Naive thymus-derived CD4-positive, alpha-beta T cell (primary cell): ENCODE measurements around the gene TIAM1. TPM values are rescaled to one million over a fixed set of nuclear protein-coding genes. Genes with fewer than 3 reads are reported as not detected.

Experiments used
- ATAC-seq: fragments of 150-1000 bp; cut with Tn5 transposase; 2 replicates; pipeline ENCODE4 v1.10.0; 2021; ENCODE audit warnings: mild to moderate bottlenecking, moderate library complexity
- CTCF ChIA-PET: fragments of 350-600 bp; sonication (Branson Sonifier 250); formaldehyde crosslinking; loops from one replicate; lab custom pipeline; 2021; ENCODE audit warnings: antibody characterized with exemption; lab: Charles Lee
- POLR2A ChIA-PET: fragments of 350-600 bp; sonication (Branson Sonifier 250); formaldehyde crosslinking; loops from one replicate; lab custom pipeline; 2021; ENCODE audit warnings: antibody characterized with exemption, inconsistent platforms; lab: Charles Lee
- DNase-seq, 9 donors: peaks; one replicate each; pipeline versions ENCODE4 v3.0.0 to v3.0.0-alpha.2; 2020 to 2022; ENCODE audit warnings: mixed read lengths in 1 of 9
- H3K27ac ChIP-seq: one replicate; pipeline ENCODE4 v1.7.0; 2013; ENCODE audit warnings: mild to moderate bottlenecking, low read depth, low read length, moderate library complexity
- H3K27me3 ChIP-seq, 2 donors: one replicate each; pipeline ENCODE4 v1.7.0; 2013; ENCODE audit warnings: low read length in 2 of 2, mild to moderate bottlenecking in 2 of 2, moderate library complexity in 2 of 2; ENCODE audit not compliant: control insufficient read depth in 2 of 2, insufficient read depth in 2 of 2
- H3K36me3 ChIP-seq, 3 experiments: 1 replicate in 2 of 3; 2 replicates in 1 of 3; pipeline ENCODE4 v1.7.0; 2013; ENCODE audit warnings: low read length in 3 of 3, mild to moderate bottlenecking in 3 of 3, moderate library complexity in 1 of 3; ENCODE audit not compliant: insufficient read depth in 3 of 3, control insufficient read depth in 2 of 3
- H3K4me1 ChIP-seq, 2 donors: one replicate each; pipeline ENCODE4 v1.7.0; 2013; ENCODE audit warnings: low read length in 2 of 2, mild to moderate bottlenecking in 2 of 2, moderate library complexity in 1 of 2; ENCODE audit not compliant: control insufficient read depth in 2 of 2, insufficient read depth in 2 of 2
- H3K4me3 ChIP-seq: 2 replicates; pipeline ENCODE4 v1.7.0; 2013; ENCODE audit warnings: mild to moderate bottlenecking, low read length
- H3K9me3 ChIP-seq, 3 experiments: 1 replicate in 2 of 3; 2 replicates in 1 of 3; pipeline ENCODE4 v1.7.0; 2013; ENCODE audit warnings: low read length in 3 of 3; ENCODE audit not compliant: control insufficient read depth in 2 of 3
- H3K27ac Mint-ChIP-seq, 9 donors: one replicate each; pipeline ENCODE4 v1.8.0; 2020 to 2022; ENCODE audit warnings: mixed read lengths in 9 of 9, mild to moderate bottlenecking in 8 of 9, moderate library complexity in 5 of 9, inconsistent platforms in 2 of 9
- H3K27me3 Mint-ChIP-seq, 5 donors: one replicate each; pipeline ENCODE4 v1.8.0; 2021 to 2022; ENCODE audit warnings: mixed read lengths in 5 of 5, mild to moderate bottlenecking in 1 of 5
- H3K36me3 Mint-ChIP-seq, 5 donors: one replicate each; pipeline ENCODE4 v1.8.0; 2020 to 2022; ENCODE audit warnings: mixed read lengths in 5 of 5, mild to moderate bottlenecking in 3 of 5, inconsistent platforms in 1 of 5
- H3K4me1 Mint-ChIP-seq, 7 donors: one replicate each; pipeline ENCODE4 v1.8.0; 2020 to 2022; ENCODE audit warnings: mixed read lengths in 7 of 7, mild to moderate bottlenecking in 3 of 7, inconsistent platforms in 1 of 7
- H3K4me3 Mint-ChIP-seq, 10 donors: one replicate each; pipeline ENCODE4 v1.8.0; 2020 to 2022; ENCODE audit warnings: mild to moderate bottlenecking in 10 of 10, mixed read lengths in 10 of 10, moderate library complexity in 6 of 10, inconsistent platforms in 2 of 10
- H3K9me3 Mint-ChIP-seq, 11 donors: one replicate each; pipeline ENCODE4 v1.8.0; 2020 to 2022; ENCODE audit warnings: mixed read lengths in 11 of 11, mild to moderate bottlenecking in 4 of 11, inconsistent platforms in 1 of 11, moderate library complexity in 1 of 11
- intact Hi-C, 2 donors: fragments of 100-400 bp; cut with micrococcal nuclease; formaldehyde crosslinking; loops; one replicate each; pipeline ENCODE4 v1.15.1; 2023
- polyA plus RNA-seq, 2 donors: library from polyadenylated mRNA; unstranded; fragments of 300-500 nt; fragmentation: Illumina TruSeq; gene quantifications; one replicate each; pipeline ENCODE4 v1.2.3, GENCODE V29; 2021
- total RNA-seq, 6 experiments: library from RNA in 5 of 6; stranded (reverse) in 5 of 6; gene quantifications; 1 replicate in 5 of 6; 2 replicates in 1 of 6; pipeline ENCODE4 v1.2.3 and lab custom pipeline; 2021 to 2026

TIAM1 gene
- total and polyA plus RNA-seq, 7 experiments from 2014 or later: 24.8 to 103 (median 73.9) TPM

DNA sequence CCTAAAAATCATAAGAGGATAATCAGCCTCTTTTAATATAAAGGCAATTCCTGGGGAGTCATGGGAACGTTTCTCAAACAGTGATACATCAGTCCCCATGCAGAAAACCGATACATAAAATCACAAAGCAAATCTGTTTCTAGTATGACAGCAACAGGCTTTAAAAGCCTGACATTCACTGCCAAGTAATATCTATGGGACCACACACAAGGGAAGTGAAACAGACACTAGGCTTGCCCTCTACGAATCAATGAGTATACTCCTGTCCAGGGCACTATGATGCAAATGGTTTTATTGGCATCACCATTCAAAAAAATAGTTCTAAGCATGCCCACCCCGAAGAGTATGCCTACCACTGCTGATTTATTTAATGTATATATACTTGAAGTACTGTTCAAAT, 54.4 kb downstream of the TIAM1 start:
- H3K9me3 Mint-ChIP-seq: peaks cover 0 to 17% (median 7%) of the 10 kb centered on the region in 11 donors
- peaks cover 6 to 42% (median 8%) of the 10 kb centered on the region in 5 donors for H3K36me3 Mint-ChIP-seq
- no peak for ATAC-seq
- H3K4me3 Mint-ChIP-seq: no peak overlapping the region
- ChIA-PET CTCF (no interaction called here), POLR2A (no interaction called here)
- no peaks in the 10 kb centered on the region for H3K36me3 ChIP-seq
- no peaks in the 10 kb centered on the region for H3K4me1 ChIP-seq
- peaks cover 0 to 10% (median 0%) of the 10 kb centered on the region in 3 experiments for H3K9me3 ChIP-seq
- H3K4me3 ChIP-seq: no peak overlapping the region
- no peak overlapping the region for H3K27ac ChIP-seq
- intact Hi-C loops: no loop called here
- no peaks in the 10 kb centered on the region for H3K27me3 Mint-ChIP-seq
- peak overlapping the region in 1 of 9 donors; percentile 27 for H3K27ac Mint-ChIP-seq
- no peaks in the 10 kb centered on the region for H3K27me3 ChIP-seq
- H3K4me1 Mint-ChIP-seq: peaks cover 0 to 25% (median 3%) of the 10 kb centered on the region in 7 donors
- DNase-seq: no peak

DNA sequence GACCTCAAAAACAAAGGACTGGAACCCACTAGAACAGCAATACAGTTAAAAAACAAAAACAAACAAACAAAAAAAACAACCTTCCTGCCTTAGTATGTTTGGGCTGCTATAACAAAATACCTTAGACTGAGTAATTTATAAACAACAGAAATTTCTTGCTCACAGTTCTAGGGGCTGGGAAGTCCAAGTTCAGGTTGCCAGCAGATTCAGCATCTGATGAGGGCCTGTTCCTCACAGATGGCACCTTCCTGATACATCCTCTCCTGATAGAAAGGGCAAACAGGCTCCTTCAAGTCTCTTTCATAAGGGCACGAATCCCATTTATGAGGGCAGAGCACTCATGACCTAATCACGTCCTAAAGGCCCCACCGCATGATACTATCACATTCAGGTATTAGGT, 55.9 kb downstream of the TIAM1 start:
- H3K4me1 ChIP-seq: peaks cover 0 to under 1% of the 10 kb centered on the region in 2 donors
- Mint-ChIP-seq H3K4me3 (no peak overlapping the region), H3K27ac (no peak overlapping the region), H3K4me1 (peaks cover 3 to 24% (median 10%) of the 10 kb centered on the region in 7 donors), H3K27me3 (no peaks in the 10 kb centered on the region), H3K36me3 (peaks cover 6 to 35% (median 8%) of the 10 kb centered on the region in 5 donors), H3K9me3 (peaks cover 0 to 17% (median 7%) of the 10 kb centered on the region in 11 donors)
- intact Hi-C loops: no loop called here
- peaks cover 0 to 10% (median 0%) of the 10 kb centered on the region in 3 experiments for H3K9me3 ChIP-seq
- H3K4me3 ChIP-seq: no peak overlapping the region
- H3K27me3 ChIP-seq: no peaks in the 10 kb centered on the region
- CTCF ChIA-PET: no interaction called here
- no peak overlapping the region for H3K27ac ChIP-seq
- POLR2A ChIA-PET: no interaction called here
- ATAC-seq (no peak), DNase-seq (no peak)
- no peaks in the 10 kb centered on the region for H3K36me3 ChIP-seq

DNA sequence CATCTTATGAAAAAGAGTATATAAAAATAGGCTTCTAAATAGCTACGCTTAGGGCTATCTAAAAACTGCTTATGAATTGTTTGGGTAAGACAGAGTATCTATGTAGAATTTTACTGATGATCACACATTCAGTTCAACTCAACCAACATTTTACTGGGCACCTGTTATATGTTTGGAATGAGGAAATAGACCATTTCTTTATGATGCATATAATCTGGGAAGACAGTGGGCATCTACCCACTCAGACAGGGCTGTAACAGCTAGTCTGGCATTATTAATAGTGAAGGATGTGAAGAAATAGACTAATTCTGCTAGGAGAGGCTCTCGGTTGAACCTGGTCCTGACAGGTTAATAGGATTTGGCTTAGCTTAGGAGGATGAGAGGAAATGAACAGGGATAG, 56.9 kb downstream of the TIAM1 start:
- H3K27me3 Mint-ChIP-seq: no peaks in the 10 kb centered on the region
- H3K4me1 Mint-ChIP-seq: peaks cover 11 to 32% (median 20%) of the 10 kb centered on the region in 7 donors
- intact Hi-C loops: no loop called here
- Histone ChIP-seq H3K9me3 (peaks cover 0 to 10% (median 0%) of the 10 kb centered on the region in 3 experiments), H3K36me3 (no peaks in the 10 kb centered on the region), H3K4me1 (peaks cover 0 to 10% of the 10 kb centered on the region in 2 donors), H3K4me3 (no peak overlapping the region), H3K27ac (no peak overlapping the region), H3K27me3 (no peaks in the 10 kb centered on the region)
- ATAC-seq: no peak
- ChIA-PET POLR2A (no interaction called here), CTCF (no interaction called here)
- H3K4me3 Mint-ChIP-seq: no peak overlapping the region
- peaks cover 6 to 31% (median 8%) of the 10 kb centered on the region in 5 donors for H3K36me3 Mint-ChIP-seq
- DNase-seq: no peak
- peaks cover 0 to 17% (median 7%) of the 10 kb centered on the region in 11 donors for H3K9me3 Mint-ChIP-seq
- H3K27ac Mint-ChIP-seq: peak overlapping the region in 1 of 9 donors; percentile 49

DNA sequence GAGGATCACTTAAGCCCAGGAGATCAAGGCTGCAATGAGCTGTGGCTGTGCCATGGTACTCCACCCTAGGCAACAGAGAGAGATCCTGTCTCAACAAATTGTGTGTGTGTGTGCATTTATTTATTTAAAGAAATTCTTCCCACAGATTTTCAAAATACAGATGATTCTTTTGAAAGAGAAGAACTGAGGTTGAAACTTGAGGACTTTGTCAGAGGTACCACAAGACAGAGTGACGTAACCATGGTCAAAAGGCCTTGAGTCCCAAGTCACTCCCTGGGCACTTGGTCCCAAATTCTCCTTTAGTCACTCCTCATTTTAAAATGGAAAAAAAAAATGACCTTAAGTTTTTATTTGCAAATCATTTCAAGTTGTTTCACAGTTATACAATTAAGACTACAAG, 57.4 kb downstream of the TIAM1 start:
- Mint-ChIP-seq H3K27me3 (no peaks in the 10 kb centered on the region), H3K36me3 (peaks cover 5 to 27% (median 8%) of the 10 kb centered on the region in 5 donors), H3K9me3 (peaks cover 0 to 17% (median 7%) of the 10 kb centered on the region in 11 donors), H3K4me1 (peaks cover 12 to 33% (median 24%) of the 10 kb centered on the region in 7 donors), H3K27ac (no peak overlapping the region), H3K4me3 (no peak overlapping the region)
- Histone ChIP-seq H3K36me3 (no peaks in the 10 kb centered on the region), H3K4me1 (peaks cover 0 to 13% of the 10 kb centered on the region in 2 donors), H3K4me3 (no peak overlapping the region), H3K27ac (no peak overlapping the region), H3K9me3 (peaks cover 0 to 10% (median 0%) of the 10 kb centered on the region in 3 experiments), H3K27me3 (no peaks in the 10 kb centered on the region)
- no peak for ATAC-seq
- CTCF ChIA-PET: no interaction called here
- intact Hi-C loops: no loop called here
- DNase-seq: no peak
- POLR2A ChIA-PET: interaction anchor here (1.3 kb wide), 1 partner anchor 19 kb away, joined by 3 read pairs; no protein-coding TSS in a partner anchor

DNA sequence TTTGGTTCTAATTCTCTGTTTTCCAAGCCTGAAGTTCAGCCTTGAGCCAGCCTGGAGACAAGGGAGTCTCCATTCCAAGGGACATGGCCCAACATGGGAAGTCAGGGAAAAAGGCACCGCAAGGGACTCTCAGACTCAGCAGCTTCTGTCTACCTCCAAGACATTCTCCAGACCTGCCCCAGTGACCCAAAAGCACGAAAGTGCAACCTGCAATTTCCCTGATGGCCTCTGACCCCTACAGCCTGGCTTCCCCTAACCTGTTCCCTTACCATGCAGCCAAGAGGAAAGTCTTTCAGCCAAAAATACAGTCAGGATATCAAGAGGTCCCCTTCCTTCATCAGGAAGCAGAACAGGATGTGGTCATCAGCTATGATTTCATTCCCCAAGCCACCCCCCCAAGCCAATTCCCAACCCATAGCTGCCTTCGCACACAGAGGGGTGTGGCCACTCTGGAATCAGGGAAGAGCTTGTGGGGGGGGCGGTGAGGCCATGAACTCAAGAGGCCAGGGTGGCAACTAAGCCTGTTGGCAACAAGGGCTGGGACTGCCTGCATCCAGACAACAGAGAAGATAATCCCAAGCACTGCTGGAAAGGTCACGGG, 59.2 kb downstream of the TIAM1 start:
- peaks cover 0 to 17% (median 7%) of the 10 kb centered on the region in 11 donors for H3K9me3 Mint-ChIP-seq
- ChIA-PET CTCF (interaction anchor here (1.4 kb wide), 1 partner anchor 70 kb away, joined by 4 read pairs; no protein-coding TSS in a partner anchor), POLR2A (no interaction called here)
- Histone ChIP-seq H3K4me3 (no peak overlapping the region), H3K36me3 (no peaks in the 10 kb centered on the region), H3K4me1 (peaks cover 0 to 13% of the 10 kb centered on the region in 2 donors), H3K9me3 (peaks cover 0 to 10% (median 0%) of the 10 kb centered on the region in 3 experiments), H3K27me3 (no peaks in the 10 kb centered on the region), H3K27ac (no peak overlapping the region)
- H3K27ac Mint-ChIP-seq: peak overlapping the region in 2 of 9 donors; percentile 50 to 71
- H3K4me3 Mint-ChIP-seq: no peak overlapping the region
- no peak for DNase-seq
- H3K36me3 Mint-ChIP-seq: peaks cover 5 to 23% (median 8%) of the 10 kb centered on the region in 5 donors
- no peaks in the 10 kb centered on the region for H3K27me3 Mint-ChIP-seq
- ATAC-seq: no peak
- intact Hi-C loops: loop anchor here in 1 of 2 donors (5.0 kb wide), 1 partner anchor 67 kb away; no protein-coding TSS in a partner anchor
- peaks cover 14 to 36% (median 27%) of the 10 kb centered on the region in 7 donors for H3K4me1 Mint-ChIP-seq

DNA sequence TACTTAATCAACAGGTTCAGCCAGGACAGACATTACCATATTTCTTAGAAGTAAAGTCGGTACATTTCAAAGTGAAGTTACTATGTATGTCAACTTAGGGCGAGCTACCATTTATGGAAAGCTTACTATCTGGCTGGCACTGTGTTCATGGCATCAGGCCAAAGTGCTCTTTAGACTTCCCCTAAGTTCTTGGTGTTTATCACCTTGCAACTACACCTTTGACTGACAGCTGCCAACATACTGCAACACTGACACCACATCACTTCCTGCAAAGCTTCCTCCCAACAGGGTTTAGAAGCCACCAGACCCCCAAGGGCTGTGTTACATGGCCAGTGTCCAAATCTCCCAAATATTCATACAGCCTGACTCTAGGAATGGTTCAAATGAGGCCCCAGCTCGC, 61.0 kb downstream of the TIAM1 start:
- H3K27me3 Mint-ChIP-seq: no peaks in the 10 kb centered on the region
- peak overlapping the region in 8 of 9 donors; percentile 4 to 86 (median 64) for H3K27ac Mint-ChIP-seq
- Histone ChIP-seq H3K9me3 (peaks cover 0 to 6% (median 0%) of the 10 kb centered on the region in 3 experiments), H3K27ac (no peak overlapping the region), H3K4me3 (no peak overlapping the region), H3K27me3 (no peaks in the 10 kb centered on the region), H3K4me1 (peaks cover 0 to 13% of the 10 kb centered on the region in 2 donors), H3K36me3 (no peaks in the 10 kb centered on the region)
- ATAC-seq: peak; percentile 20
- ChIA-PET POLR2A (interaction anchor here (0.6 kb wide), 1 partner anchor 71 kb away, joined by 7 read pairs; no protein-coding TSS in a partner anchor), CTCF (no interaction called here)
- peaks cover 0 to 10% (median 7%) of the 10 kb centered on the region in 11 donors for H3K9me3 Mint-ChIP-seq
- peaks cover 5 to 16% (median 8%) of the 10 kb centered on the region in 5 donors for H3K36me3 Mint-ChIP-seq
- peak overlapping the region in 6 of 10 donors; percentile 30 to 68 (median 43) for H3K4me3 Mint-ChIP-seq
- peaks cover 14 to 36% (median 27%) of the 10 kb centered on the region in 7 donors for H3K4me1 Mint-ChIP-seq
- intact Hi-C loops: loop anchor here in 1 of 2 donors (5.0 kb wide), 1 partner anchor 69 kb away; no protein-coding TSS in a partner anchor
- DNase-seq: peak in 6 of 9 donors; percentile 14 to 55 (median 43)
